ENCODE measurements around the gene SLC24A5.

Gene SLC24A5

DNA sequence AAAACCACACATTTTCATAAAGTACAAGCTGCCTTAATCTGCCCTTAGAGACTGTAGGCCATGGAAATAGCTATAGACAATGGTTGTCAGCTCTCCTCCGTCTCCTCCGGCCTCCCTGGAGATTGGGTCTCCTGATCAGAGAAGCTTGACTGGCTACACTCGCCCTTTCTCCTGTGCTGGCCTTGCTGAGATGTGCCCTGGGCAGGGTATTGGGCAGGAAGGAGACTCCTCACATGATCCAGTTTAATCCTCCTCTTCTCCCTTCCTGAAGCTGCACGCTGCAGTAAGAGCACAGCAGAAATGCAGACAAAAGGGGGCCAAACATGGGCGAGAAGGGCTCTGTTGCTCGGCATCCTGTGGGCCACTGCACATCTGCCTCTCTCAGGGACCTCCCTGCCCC lies at the start of gene SLC24A5:
Gene SLC24A5 (plus strand): TSS at position 246 of the 400 bp plus-strand sequence. CDS start 55 bp downstream, at position 301.
- DNase-seq, result no peak

DNA sequence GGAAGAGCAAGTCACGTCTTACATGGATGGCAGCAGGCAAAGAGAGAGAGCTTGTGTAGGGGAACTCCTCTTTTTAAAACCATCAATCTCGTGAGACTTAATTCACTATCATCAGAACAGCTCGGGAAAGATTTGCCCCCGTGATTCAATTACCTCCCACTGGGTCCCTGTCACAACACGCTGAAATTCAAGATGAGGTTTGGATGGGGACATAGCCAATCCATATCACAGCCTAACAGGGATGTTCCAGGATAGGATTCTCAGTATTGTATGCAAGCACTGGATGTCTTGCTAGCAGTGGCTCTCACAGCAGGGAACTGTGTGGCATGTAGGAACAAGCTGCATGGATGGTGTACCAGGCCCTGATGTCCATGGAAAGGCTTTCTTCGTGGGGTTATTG lies 47.8 kb upstream of the SLC24A5 start:
- no peak for DNase-seq

DNA sequence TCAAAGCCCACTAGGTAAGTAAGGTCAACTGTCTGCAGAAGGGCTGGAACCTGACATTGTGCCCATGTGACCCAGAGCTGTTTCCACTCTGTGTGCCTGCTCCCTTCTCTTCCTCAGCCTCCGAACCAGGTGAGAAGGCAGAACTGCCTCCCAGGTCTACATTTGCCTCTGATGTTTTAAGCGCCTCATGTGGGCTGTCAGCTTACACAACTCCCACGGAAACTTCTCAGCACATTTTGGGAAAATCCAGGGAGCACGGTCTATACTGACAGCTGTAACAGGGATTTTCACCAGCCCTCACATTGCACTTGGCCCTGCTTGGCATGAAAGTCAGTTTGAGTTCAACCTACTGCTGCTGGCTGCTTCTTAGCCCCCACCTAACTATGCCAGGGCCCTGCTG lies 46.9 kb upstream of the SLC24A5 start:
- DNase-seq, result no peak

DNA sequence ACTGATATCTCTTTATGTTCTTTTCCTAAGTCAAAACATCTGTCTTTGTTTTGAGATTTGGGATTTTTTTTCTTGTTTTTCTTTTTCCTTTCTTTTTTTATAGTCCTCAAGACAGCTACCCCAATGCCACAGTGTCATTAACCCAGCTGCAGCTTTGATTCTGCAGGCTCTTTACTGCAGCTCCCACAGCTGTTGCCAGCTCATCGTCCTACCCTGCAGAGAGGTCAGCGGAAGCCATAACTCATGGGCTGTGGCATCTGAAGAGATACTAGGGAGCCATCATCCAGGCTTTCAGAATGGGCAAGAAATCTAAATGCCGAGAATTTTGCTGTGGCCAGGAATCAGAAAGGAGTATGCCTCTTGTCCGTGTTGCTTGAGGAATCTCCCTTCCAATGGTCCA lies 44.3 kb upstream of the SLC24A5 start:
- no peak for DNase-seq

DNA sequence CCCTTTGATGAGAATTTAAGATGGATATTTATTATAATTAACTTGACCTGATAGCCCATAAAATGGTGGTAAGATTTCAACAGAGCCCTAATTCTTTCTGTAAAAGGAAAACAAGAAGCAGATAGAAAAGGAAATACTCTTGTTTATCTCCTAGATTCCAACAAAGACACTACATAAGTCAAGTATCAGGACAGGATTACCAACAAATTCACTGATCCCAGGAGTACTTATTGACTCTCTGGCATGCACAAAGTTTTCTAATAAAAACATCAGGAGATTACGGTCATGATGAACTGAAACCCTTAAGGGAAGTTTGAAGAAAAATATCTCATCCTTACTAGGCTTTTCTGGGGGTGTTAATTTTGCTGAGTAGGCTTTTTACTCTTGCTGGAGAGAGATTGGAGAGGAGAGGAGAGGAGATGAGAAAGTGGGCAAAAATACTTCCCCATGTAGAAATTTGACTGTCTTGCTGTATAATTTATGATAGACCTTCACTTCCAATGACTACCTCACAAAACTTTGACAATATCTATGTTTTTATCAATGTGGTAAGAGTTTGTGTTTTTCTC lies 43.1 kb upstream of the SLC24A5 start:
- DNase-seq, result no peak

DNA sequence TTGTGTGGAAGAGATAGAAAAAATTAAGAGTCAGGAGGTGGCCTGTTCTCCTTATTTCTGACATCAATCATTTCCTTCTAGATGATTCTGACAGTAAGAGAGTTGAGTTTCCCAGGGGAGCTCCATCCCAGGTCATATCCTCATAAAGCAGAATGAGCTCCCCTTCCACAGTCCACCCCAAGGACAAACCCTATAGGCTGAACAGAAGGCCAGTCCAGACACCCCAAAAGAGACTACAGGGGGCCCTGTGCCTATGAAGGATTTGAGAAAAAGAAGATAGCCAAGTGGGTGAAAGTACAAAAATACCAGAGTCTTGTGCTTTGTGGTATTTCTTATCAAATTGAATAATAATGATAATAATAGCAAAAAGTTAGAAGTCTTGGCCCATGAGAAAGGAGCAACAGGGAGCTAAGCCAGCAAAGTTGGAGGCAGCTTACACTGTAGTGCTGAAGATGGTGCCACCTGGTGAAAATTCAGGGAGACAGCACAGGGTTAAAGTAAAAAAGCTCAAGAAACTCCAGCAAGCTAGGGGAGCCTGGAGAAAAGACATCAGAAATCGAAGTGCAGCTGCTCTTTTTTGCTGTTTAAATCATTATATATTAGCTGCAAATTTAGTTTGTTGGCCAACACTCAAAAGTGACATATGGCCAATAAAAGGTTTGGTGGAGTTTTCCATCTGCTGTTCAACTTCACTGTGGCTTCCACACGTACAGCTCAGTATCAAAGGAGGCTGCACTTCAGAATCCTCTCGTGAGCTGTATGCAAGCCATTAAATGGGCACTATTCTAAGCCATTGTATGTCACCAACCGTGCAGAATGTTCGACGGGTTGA lies 35.8 kb upstream of the SLC24A5 start:
- no peak for DNase-seq

DNA sequence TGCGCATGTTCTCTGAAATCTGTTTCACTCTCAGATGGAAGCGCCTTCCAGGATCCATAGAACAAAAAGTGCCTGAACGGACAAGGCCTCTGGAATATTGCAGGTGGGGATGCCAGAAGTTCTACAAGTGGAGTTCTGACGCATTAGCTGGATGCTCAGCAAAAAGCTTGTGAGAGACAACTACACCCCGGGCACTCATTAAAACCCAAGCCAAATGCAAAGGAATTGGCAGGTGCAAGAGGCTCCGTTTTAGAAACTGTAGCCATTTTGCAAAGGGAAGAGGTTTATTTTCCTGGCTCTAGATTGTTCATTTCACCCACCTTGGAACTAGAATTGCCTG lies 35.2 kb upstream of the SLC24A5 start:
- no peak for DNase-seq

DNA sequence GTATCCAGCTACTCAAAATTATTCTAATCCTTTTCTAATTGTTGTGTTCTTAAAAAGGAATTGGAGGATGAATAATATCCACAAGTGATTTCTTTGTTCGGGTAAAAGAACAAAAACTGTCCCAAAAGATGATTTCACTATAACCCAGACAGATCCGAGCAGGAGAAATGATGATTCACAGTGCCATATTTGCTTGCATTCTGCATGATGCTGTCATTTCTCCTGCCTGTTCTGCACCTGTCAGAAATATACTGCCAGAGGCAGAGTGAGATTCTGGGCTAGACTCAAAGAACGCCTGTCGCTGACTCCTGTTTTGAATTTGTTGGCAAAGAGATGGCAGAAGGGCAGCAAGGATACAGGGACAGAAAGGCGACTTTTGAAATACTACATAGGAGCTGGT lies 34.7 kb upstream of the SLC24A5 start:
- no peak for DNase-seq

DNA sequence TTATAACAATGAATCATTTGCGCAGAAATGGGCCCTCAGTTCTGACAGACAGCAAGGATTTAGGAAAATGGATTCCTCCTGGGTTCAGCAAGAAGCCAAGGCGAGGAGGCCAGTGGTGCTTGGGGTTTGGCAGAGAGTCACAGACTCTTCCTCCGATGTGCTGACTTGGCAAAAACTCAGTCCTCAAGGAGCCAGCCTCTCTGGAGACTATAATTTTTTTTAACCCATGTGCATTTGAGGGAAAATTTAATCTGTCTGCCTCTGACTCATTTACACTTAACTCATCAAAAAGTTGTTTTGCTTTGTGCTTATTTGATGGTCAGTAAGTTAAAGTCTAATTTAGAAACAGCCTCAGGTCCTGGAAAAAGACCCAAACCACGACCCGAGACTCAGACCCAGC lies 34.2 kb upstream of the SLC24A5 start:
- DNase-seq, result no peak

DNA sequence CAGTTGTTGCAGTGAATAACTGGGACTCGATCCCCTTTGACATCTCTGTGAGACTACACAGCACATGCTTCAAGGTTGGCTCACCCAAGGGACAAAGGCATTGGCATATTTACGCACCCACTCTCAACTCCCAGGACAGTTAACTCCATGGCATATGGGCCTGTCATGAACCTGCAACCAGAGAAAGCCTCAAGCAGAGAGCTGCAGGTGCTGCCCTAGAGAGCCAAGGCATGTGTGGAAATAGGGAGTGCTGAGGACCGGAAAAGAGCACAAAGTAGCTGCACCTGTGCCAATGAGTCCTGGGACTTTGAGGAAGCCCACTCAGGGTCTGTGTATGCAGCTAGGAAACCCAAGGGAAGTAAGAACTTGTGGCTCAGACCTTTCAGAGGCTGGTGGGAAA lies 32.9 kb upstream of the SLC24A5 start:
- no peak for DNase-seq

DNA sequence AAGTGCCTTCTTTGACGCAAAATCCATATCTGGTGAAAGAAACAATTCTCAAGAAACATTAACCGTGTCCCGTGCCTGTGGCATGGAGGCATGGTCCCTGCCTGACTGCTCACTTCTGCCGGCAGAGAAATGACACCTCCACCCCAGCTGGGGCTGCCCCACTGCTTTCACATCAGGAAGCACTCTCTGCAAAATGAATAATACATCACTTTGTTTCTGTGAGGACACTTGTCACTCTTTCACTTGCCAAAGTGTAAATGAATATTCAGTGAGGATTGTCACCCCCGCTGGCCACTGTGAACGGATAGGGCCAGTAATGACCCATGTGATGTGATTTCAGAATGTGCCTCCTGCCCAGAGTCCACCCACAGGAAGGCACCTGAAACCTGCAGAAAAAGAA lies 31.1 kb upstream of the SLC24A5 start:
- no peak for DNase-seq

DNA sequence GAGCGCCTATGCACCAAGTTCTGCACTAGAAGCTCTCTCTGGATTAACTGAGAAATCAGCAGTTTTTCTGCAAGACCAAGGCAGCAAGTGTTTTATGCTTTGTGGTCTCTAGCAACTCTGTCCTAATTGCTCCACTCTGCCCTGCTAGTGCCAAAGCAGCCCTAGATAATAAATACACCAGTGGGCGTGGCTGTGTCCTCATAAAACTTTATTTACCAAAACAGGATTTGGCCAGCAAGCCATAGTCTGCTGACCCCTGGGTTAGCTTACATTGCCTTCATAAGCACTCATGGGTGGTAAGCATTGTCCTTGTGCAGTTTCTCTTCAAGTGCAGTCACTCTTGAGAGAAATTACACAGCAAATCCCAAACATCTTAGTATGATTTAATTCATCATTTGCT lies 30.7 kb upstream of the SLC24A5 start:
- no peak for DNase-seq

DNA sequence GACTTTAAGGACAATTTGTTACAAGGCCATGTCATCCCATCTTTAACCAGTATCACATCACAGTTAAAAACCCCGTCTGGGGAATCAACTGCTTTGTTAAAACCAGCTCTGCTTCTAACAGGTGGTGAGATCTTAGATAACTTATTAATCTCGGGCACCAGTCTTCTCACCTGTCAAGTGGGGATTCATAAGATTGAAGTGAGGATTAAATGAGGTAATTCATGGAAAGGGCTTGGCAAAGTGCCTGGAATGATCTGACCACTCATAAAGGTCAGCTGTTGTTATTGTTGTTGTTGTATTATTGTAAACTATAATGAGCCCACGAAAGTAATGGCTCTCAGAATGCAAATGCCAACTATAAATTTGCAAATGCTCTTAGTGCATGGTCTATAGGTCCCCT lies 30.1 kb upstream of the SLC24A5 start:
- DNase-seq, result no peak

DNA sequence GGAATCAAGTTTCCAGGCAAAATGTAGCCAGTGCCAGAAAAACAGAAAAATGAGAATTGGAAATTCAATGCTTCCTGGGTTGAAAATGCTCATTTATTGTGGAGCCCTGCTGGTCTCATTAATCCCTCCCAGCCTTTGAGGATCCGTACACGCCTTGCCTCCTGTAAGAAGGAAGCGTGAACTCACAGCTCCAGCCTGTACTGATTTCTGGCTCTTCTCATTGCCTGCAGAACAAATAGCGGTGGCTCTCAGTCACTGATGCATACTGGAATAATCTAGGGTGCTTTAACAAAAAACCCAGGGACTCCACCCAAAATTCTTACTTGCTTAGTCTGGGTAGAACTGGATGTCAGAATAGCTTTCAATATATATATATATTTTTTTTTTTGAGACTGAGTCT lies 29.3 kb upstream of the SLC24A5 start:
- no peak for DNase-seq

DNA sequence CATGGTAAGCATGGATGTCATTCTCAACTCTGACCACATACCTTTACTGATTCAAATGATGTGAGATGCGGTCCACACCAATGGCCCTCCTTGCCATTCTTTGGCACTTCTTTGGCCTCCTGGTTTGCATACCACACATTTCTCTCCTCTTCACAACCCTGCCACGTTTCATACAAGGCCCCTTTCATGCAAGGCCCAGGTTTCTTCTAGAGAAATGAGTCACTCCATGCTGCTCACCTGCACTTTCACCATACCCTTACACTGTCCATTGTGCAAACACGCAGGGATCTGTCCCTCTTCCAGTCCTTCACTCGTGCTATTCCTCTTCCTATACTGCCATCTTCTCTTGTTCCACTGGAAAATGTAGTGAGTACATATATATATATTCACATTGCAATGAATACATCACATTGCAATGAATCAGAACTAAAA lies 24.4 kb upstream of the SLC24A5 start:
- DNase-seq, result no peak

DNA sequence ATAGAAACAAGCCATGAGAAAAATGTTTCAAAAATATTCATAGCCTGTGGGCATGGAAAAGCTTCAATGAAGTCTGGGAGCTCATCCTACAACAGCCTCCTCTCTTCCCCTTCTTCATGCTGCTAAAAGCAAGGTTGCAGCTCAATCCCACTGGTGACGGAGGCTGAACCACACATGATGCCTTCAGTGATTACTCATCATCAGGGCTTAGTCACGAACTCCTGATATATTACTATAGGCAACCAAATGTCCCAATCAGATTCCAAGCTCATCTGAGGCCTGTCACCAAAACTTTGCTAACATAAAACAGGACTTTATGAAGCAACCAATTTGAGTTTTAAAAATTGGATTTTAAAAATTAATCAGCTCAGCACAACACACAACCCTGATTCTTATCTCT lies 24.0 kb upstream of the SLC24A5 start:
- no peak for DNase-seq

DNA sequence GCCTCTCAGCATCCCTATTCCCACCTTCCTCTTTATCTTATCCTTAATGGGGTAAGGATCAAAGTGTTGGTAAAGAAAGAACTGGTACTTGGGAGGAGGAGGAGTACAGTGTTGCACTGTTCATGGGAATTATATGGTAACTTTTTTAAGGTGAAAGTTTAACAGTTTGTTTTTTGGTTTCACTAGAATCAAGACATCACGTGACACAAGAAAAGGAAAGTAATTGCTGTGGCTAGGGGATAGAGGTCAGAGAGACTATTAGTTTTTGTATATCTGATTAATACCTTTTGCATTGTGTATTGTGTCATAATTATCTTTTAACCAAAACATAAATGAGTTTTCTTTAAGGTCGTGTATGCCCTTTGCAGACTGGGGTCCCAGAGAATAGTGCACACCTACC lies 23.5 kb upstream of the SLC24A5 start:
- DNase-seq, result no peak

DNA sequence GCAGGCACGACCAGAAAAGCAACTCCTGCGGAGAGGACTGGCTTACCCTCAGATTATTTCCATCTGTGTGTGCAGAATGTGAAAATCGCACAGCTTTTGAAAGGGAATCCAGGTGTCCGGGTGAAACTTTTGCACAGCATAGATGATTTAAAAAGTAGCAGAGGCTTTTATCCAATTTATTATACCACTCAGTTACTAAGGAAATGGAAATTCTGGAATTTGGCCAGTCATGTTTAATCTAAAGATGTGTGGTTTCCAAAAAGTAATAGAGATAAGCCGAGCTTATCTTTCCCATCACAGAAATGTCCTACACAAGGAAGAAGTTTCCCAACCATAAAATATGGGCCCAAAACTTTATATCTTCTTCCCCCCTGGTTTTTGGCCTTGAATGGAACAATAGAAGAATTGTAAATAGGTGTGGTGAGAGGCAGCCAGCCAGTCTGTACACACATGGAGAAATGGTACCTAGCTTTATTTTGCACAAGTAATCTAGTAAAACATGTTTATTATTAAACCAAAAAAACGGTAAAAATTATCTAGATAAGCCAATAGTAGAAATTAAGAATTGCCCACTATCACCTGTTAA lies 19.3 kb upstream of the SLC24A5 start:
- DNase-seq, result no peak

DNA sequence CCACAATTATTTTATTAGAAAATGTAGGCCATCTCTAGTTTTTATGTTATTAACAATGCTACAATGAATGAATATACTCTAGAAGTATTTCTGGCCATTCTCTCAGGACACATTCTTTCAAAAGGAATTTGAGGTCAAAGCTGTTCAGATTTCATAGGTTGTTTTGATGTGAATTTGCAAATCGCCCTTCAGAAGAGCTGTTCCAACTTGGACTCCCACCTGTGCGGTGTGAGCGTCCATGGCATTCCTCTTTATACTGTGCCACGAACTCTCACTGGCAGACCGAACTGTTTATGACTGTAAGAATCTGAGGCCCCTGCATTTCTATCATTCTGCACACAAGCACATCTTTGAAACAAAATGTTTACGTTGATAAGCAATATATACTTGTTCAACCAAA lies 18.6 kb upstream of the SLC24A5 start:
- DNase-seq, result no peak

DNA sequence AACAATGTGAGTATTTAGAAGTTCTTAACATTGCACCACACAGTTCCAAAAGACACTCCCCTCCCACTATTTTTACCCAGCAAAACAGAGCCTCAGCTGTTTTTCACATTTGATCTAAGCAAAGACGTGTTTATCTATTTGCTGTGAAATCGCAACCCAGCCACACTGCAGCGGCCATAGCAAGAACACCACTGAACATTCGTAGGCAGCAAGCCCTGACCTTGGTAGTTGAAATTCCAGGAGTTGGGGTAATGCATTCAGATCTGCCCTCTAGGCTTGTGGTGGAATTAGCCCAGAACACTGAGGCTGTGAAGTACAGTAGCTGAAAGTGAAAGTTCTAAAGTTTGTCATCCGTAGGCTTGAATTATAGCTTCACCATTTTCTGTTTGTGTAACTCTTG lies 17.1 kb upstream of the SLC24A5 start:
- DNase-seq, result no peak

DNA sequence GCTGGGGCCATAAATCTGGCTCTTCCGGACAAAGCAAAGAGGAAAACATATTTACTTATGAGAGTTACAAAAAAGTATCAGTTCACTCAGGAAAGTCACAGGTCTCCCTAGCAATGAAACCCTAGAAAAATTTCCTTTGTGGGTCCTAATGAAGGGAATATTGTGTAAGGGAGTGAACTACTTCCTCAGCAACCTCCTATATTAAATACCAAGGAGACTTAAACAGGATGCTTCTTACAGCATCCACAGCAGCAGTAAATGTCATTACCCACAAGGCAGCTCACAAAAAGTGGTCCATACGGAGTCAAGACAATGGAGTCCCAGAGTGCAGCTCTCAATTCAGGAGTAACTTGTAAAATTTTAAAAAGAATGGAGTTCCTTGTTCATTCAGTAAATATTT lies 14.9 kb upstream of the SLC24A5 start:
- DNase-seq, result no peak

DNA sequence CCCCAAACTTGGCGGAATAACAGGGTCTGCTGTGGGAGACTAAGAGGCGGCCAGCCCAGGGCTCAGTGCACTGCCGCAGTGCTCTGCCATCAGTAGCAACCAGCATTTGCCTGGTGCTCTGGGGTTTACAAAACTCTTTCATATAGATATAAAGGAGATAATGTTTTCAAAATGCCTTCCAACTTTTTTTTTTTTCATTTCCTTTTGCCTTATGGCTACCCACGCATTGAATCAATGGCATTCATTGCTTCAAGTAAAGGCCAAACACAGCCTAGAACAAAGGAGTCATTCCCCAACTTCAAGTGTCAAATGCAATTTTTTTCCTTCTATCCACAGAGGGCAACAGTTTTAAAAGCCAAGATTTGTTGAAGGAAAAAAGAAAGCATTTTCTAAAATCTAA lies 11.6 kb upstream of the SLC24A5 start:
- no peak for DNase-seq

DNA sequence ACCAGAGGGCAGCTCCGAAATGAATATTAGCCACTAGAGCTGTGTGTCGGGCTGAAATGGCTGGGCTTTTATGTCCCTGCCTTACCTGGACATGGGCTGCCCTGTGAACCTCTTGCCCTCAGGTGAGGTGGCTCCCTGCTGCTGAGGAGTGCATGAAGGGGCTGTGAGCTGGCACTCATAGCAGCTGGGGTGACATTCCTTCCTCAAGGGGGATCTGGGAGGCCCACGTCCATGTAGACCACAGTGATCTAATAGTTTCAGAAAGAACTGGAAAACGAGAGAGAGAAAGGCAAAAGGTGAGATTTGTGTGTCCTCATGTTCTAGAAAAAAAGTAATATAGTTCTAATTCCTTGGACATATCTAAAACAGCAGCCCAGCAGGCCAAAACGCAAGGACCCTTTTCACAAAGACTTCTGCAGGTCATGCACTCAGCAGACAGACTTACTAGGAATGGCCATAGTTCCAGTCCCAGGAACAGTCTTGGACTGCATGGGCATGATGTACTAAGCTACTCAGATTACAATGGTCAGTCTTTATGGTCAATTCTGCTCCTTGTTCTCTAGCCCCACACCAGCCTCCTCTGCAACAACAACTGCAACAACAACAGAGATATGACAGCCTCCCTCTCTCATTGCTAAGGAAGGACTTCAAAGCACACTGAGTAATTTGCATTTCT lies 10.8 kb upstream of the SLC24A5 start:
- DNase-seq, result no peak

DNA sequence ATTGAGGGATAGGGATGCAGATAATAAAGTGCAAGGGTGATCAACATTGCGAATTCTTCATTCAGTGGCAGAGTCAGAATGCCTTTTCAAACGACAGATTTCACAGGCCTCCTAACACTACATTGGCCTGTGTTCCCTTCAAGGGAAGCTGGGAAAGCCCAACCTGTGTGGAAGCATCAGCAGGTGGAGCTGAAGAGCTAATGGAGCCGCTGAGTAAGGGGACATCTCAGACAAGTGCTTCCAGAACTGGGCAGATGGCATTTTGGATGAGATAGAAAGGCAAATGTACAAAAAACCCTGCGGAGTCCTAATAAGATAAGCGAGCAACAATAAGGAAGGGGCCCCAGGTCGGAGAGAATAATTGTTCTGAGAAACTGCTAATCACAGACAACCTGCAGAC lies 8.5 kb upstream of the SLC24A5 start:
- no peak for DNase-seq
